ENCODE measurements around the gene FBXO9.

Gene FBXO9

DNA sequence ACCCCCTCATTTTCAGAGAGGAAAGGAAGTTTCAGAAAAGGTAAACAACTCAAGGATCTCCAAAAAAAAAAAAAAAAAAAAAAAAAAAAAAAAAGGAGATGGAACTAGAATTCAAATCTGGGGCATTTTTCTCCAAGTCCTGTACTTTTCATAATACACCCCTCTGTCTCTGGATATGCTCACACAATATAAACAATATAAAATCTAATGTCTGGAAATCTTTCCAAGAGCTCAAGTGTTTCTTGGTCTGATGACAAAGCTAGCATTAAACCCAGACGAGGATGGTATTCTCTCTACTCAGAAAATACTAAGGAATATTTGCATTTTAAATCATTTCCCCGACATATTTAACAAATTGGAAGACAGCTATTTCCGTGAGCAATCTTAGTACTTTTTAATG lies 77.6 kb downstream of the FBXO9 start:
- DNase-seq = no peak

- DNase-seq = no peak
Observed at GRCh38 chr6:53143710-53144109, 78.5 kb downstream of the FBXO9 start.

DNA sequence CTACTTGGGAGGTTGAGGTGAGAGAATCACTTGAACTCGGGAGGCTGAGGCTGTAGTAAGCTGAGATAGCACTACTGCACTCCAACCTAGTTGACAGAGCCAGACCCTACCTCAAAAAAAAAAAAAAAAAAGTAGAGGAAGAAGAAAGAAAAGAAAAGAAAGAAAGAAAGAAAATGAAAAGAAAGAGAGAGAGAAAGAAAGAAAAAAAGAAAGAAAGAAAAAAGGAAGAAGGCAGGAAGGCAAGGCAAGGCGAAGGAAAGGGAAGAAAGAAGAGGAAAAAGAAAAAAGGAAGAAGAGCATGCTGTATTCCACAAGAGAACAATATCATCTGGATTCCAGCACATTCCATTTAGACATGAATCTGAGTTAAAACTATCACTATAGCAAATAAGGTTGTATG lies 79.6 kb downstream of the FBXO9 start:
- no peak for DNase-seq

- DNase-seq = no peak
Observed at GRCh38 chr6:53148684-53149083, 83.5 kb downstream of the FBXO9 start, which contains the start of gene GCM1. GCM1 (minus strand) TSS chr6:53148841; CDS start chr6:53145632, 3,209 bp downstream.
